GM10847 (cell line): ENCODE results near the gene GNG7.

Experiments
- POLR2A ChIP-seq: IDR thresholded peaks from 2 replicates; pipeline ENCODE4 v1.6.1; 2011; ENCODE audit not compliant: insufficient read length; ENCODE audit errors: extremely low read depth

The GNG7 gene

DNA sequence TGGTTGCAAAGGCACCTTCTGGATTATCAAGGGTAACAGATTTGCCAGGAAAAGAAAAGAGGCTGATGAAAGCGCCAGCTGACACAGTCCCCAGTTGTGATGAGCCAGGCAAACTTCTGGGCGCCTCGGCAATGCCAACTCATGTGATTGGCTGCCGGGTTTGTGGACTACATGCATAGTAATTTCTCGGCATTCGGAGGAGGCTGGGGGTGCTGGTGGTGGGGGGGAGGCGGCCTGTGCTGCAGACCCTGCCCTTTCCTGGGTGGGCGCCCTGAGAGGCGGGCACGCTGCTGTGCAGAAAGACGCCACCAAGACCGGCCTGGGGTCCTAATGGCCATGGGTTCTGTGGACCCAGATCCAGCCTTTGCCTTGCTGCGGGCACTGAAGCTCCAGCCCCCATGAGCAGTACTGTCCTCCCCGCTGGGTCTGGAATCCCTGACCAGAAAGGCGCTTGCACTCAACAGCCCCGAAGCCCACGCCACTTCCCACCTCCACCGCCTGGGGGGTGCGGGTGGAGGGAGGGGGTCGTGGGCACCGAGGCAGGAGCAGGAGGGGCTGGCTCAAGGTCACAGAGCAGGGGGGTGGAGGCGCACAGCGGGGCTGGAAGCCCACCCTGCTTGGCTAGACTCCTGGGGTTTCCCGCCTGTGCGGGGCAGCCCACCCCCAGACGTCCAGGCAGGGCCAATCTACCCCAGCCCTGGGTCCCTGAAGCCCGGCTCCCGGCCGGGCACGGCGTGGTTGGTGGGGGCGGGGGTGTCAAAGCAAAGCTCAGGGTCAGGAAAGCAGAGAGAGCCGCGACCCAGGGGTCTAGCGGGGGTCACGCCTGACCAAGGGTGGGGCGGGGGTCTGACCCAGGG lies 17.7 kb upstream of the GNG7 start:
- TF ChIP-seq POLR2A, result no peak

DNA sequence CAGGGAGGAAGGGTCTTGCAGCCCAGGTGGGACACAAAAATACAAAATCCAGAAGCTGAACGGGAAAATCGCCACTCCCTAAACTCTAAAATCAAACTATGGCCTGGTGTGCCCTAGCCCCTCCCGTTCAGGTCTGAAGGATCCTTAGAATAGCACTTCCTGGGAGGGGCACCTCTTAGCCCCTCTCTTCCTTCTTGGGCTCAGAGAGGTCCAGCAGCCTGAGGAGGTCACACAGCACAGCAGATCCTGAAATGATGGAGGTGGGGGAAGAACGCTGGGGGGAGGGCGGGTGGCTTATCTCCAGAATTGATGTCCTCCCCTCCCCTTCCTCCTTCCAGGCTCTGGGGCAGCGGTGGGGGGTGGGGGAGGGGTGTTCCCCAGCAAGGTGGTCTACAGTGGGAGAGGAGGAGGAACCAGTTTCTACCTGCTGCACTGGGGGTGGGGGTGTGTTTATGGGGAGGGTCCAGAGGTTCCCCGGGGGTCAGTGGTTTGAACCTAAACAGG lies 16.8 kb upstream of the GNG7 start:
- no peak for TF ChIP-seq POLR2A

DNA sequence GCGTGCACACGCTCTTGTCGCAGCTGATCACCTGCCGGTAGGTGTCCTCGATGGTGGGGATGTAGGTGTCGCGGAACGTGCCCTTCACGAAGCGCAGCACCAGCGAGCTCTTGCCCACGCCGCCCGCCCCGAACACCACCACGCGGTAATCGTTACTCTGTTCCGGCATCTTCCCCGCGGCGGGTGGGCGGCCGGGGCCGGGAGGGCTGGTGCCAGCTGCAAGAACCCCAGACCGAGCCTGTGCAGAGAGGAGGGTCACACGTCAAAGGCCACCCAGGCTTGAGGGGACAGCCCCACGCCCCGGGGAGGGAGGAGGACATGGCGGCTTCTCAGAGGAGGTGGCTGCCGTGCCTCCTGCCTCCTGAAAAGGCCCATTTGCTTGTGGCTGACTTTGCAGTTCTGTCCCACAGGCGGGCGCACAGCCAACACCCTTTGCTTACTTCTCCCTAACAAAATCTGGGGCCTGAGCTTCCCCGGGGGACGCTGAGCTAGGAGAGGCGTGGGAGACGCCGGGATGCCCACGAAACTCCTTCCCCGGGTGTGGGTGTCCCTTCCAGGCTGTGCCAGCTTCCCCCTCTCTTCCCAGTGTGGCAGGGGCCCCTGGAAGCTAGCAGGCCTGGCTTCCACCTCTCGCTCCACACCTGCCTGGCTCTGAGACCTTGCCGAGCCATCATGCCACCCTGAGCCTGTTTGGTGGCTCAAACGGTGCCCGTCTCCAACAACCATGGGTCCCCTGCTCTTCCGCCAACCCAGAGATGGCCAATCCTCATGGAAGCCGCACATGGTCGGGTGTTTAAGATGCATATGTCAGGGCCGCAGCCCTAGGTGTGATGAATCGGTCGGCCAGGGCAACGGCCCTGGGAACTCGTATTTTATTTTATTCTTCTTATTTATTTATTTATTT lies 15.4 kb upstream of the GNG7 start:
- no peak for TF ChIP-seq POLR2A

DNA sequence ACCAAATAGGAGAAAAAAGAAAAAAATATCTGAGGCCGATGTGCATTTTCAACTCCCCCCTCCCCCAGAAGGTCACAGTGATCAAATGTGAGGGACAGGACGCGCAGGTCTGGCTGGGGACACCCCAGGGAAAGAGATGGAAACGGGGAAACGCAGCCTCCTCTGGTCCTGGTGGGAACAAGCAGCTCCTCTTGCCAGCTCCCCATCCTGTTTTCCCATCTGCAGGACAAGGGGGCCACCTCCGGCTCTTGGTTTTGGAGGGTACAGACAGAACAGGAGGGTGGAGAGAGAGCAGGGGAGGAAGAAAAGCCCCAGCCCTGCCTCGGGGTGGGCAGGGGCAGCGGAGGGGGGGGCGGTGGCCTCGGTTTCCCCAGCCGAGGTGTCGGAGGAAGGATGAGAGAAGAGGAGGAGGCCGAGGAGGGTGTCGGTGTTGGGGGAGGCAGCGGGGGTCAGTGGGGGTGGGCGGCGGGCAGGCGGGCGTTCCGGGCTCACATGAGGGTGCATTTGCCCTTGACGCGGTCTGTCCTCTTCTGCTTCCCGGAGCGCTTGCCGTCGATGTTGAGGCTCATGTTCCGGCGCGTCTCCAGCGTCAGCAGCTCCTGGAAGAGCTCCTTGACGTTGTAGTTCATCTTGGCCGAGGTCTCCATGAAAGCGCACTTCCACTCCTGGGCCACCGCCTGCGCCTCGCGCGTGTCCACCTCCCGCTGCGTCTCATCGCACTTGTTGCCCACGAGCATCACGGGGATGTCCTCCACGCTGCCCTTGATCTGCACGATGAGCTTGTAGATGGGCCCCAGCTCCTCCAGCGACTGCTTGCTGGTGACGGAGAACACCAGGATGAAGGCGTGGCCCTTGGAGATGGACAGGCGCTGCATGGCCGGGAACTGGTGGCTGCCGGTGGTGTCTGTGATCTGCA lies 14.5 kb upstream of the GNG7 start:
- TF ChIP-seq POLR2A, result no peak

DNA sequence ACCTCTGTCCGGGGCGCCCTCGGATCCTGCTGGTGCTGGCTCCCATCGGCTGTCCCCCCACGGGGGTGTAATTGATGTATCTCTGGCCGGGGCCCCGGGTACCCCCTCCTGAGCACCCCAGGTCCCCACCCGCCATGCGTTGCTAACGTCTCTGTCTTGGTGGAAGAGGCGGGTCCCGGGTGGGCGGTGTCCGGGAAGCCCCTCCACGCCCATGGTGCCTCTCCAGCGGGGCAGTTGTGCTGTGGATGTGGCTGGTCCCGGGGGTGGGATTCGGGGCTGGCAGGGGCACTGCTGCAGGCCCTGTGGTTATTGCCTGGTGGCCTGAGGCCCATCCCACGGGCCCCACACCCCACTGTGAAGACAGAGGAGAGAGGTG lies 13.8 kb upstream of the GNG7 start:
- no peak for TF ChIP-seq POLR2A

DNA sequence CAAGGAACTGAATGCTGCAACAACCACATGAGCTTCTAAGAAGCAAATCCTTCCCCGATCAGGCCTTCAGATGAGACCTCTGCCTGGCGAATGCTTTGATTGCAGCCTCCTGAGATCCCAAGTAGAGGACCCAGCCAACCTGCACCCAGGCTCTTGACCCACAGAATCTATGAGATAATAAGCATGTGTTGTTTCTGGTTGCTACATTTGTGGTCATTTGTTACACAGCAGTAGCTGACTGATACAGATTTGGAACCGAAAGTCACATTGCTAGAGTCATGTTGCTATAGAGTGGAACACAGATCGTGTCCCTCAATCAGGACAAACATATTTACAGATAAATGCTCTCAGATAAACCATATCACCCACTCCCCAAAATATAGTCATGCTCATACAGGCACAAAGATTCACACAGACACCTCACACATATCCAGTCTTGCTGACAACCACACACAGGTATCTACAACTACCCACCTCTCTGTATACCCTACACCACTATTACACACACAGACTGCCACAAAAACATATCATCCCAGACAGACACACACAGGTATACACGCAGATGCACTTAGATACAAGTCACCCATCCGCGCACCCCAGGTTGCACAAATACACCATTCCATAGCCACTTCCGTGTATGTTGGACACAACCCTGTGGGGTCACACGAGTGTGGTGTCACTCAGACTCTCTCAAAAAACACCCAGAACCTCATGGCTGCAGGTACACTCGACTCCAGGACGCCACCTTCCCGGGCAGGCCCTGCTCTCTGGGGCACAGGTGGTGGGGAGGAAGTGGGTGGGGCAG lies 13.2 kb upstream of the GNG7 start:
- TF ChIP-seq POLR2A, result no peak

DNA sequence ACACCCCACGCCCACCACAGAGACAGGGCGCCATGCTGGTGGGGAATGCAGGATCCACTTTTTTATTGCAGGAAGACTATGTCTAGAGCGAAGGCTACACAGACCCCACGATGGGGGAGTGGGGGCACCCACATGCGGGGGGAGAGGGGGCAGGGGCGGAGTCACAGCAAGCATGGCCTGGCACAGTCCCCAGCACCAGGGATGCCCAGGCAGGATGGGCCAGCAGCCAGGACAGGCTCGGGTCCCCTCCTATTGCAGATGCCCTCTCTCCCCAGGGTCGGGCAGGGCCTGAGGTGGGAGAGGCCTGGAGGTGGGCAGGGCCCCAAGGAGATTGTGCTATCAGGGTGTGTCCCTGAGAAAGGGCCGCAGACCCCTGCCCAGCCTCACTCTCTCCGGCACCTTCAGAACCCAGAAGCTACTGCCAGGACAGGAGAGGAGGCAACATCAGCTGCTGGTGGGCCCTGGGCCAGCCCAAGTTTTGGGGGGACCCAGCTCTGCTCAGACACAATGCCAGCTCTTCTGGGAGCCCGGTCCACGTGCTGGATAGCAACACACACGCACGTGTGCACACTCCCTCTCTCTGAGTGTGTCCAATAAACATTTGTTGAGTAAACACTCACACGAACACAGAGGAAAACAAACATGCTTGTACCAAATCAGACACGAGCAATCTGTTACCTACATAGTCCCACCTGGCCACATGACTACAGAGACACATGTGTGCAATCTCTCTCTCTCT lies 12.2 kb upstream of the GNG7 start:
- TF ChIP-seq POLR2A, result no peak

DNA sequence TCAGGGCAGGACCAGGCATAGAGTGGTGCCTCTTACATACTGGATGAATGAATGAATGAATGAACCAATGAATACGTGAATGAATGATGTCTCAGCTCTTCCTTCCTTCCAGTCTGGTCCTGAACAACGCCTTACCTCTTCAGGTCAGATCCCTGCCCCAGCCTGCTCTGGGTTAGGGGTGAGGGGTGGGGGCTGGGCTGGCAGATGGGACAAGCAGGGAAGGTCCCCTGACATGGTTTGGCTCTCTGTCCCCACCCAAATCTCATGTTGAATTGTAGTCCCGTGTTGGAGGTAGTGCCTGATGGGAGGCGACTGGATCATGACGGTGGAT lies 9.3 kb upstream of the GNG7 start:
- no peak for TF ChIP-seq POLR2A

DNA sequence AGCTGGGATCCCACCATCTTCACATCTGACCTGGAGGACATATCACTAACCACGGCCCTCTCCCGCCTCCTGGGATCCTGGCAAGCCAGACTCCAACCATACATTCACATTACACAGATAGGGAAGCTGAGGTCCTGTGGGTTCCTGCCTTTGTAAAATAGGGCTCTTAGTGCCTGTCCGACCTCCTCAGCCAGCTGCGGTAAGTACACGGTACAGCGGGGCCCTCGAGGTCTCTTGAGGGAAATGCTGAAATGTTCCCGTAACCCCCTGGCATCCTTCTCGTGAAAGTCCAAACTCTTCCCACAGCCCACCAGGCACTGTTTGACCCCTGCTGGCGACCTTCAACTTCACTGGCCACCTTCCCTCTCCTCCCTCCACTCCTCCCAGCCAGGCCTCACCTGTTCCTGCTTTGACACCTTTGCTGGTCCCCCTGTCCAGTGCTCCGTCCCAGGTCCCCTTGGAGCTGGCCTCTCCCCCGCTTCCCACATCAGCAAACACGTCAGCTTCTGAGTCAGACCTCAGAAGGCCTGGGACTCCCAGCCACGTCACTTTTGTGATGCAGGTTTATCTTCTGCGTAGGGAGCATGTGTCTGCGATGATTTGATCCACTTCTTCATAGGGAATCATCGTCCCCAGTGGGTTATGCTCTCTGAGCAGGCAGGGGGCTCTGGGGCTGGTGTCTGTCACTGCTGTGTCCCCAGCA lies 8.8 kb upstream of the GNG7 start:
- TF ChIP-seq POLR2A, result no peak

DNA sequence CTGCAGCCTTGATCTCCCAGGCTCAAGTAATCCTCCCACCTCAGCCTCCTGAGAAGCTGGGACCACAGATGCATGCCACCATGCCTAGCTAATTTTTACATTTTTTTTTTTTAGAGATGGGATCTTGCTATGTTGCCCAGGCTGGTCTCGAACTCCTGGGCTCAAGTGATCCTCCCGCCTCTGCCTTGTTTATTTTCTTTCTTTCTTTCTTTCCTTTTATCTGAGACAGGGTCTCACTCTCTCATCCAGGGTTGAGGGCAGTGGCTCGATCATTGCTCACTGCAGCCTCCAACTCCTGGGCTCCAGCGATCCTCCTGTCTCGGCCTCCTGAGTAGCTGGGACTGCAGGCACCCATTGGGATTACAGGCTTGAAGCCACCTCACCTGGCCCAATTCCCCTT lies 3.8 kb upstream of the GNG7 start:
- TF ChIP-seq POLR2A, result no peak

DNA sequence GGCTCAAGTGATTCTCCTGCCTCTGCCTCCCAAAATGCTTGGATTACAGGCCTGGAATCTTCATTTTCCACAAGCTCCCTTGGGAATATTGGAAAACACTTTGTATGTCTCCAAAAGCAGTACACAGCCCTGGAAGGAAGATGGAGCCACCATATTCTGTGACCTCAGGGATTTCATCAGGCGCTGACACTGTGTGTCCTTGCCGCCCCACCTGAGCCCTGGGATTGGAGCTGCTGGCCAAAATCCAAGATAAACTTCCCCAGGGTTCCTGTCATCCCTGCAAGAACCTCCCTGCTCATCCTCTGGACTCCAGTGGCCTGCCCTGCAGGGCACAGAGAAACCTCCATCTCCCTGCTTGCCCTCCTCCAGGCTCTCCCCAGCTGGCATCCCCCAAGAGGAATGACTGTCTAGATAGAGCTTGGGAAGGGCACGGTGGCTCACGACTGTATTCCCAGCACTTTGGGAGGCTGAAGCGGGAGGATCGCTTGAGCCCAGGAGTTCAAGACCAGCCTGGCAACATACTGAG lies 1.3 kb upstream of the GNG7 start:
- TF ChIP-seq POLR2A, result no peak

DNA sequence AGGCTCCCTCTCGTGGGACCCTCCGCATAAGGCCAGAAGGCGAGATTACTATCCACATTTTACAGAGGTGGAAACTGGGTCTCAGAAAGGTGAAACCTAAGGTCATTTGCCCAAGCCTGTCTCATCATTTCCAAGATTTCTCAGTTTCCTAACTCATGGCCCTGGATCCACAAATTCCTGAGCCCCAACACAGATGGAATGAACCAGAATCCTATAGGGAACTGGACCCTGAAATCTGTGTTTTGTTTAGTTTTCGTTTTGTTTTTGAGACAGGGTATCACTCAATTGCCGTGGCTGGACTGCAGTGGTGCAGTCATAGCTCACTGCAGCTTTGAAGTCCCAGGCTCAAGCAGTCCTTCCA lies 563 bp upstream of the GNG7 start:
- no peak for TF ChIP-seq POLR2A
